Loucy (cell line): ENCODE measurements around the gene MYO18B.

Source experiments
- H2AFZ ChIP-seq: fragments of 200-600 bp; sonication (generic); 2 replicates; pipeline ENCODE4 v1.6.0; 2016; ENCODE audit warnings: antibody characterized with exemption, mild to moderate bottlenecking, low read length, moderate library complexity
- H3F3A ChIP-seq: fragments of 200-600 bp; 2 replicates; pipeline ENCODE4 v1.6.0; 2016; ENCODE audit warnings: antibody characterized with exemption, low read depth, mild to moderate bottlenecking
- H3K27me3 ChIP-seq: fragments of 200-600 bp; sonication (generic); 2 replicates; pipeline ENCODE4 v1.6.1; 2014; ENCODE audit warnings: low read length, mild to moderate bottlenecking; ENCODE audit not compliant: insufficient read depth, poor library complexity, severe bottlenecking
- H3K36me3 ChIP-seq: fragments of 200-600 bp; sonication (generic); 2 replicates; pipeline ENCODE4 v1.6.1; 2016; ENCODE audit warnings: low read length; ENCODE audit not compliant: insufficient read depth
- H3K4me1 ChIP-seq: fragments of 200-600 bp; sonication (generic); 2 replicates; pipeline ENCODE4 v1.5.1; 2014; ENCODE audit warnings: low read length, mild to moderate bottlenecking; ENCODE audit not compliant: insufficient read depth, poor library complexity, severe bottlenecking
- H3K4me2 ChIP-seq: fragments of 200-600 bp; sonication (generic); 2 replicates; pipeline ENCODE4 v1.6.0; 2014; ENCODE audit warnings: antibody characterized with exemption, low read length, low read depth, mild to moderate bottlenecking; ENCODE audit not compliant: poor library complexity, severe bottlenecking
- H3K4me3 ChIP-seq: fragments of 200-600 bp; sonication (generic); 2 replicates; pipeline ENCODE4 v1.5.1; 2014; ENCODE audit warnings: low read length, mild to moderate bottlenecking, mixed read lengths; ENCODE audit not compliant: poor library complexity, severe bottlenecking
- H3K79me2 ChIP-seq: fragments of 200-600 bp; sonication (generic); 2 replicates; pipeline ENCODE4 v1.6.1; 2014; ENCODE audit warnings: low read length; ENCODE audit not compliant: insufficient read depth
- H3K9ac ChIP-seq: fragments of 200-600 bp; sonication (generic); 2 replicates; pipeline ENCODE4 v1.6.0; 2014; ENCODE audit warnings: mild to moderate bottlenecking, low read depth, low read length, moderate library complexity; ENCODE audit not compliant: poor library complexity, severe bottlenecking
- H3K9me2 ChIP-seq: fragments of 200-600 bp; sonication (generic); replicated peaks from 2 replicates; pipeline ENCODE4 v1.6.1; 2016; ENCODE audit warnings: low read depth, low read length, mixed read lengths
- H3K9me3 ChIP-seq: fragments of 200-600 bp; sonication (generic); 2 replicates; pipeline ENCODE4 v1.6.1; 2014; ENCODE audit warnings: mild to moderate bottlenecking, antibody characterized with exemption, low read length, low read depth; ENCODE audit not compliant: insufficient read depth
- H4K20me1 ChIP-seq: fragments of 200-600 bp; sonication (generic); 2 replicates; pipeline ENCODE4 v1.6.0; 2014; ENCODE audit warnings: antibody characterized with exemption, low read length, mild to moderate bottlenecking; ENCODE audit not compliant: insufficient read depth, poor library complexity, severe bottlenecking
- EZH2phosphoT487 ChIP-seq: fragments of 200-600 bp; IDR thresholded peaks from 2 replicates; pipeline ENCODE4 v1.6.1; 2018; ENCODE audit warnings: antibody characterized with exemption, mild to moderate bottlenecking, moderate library complexity, borderline replicate concordance
- TF ChIP-seq, protein P1 (sequence below): fragments of 200-600 bp; sonication (generic); conservative IDR thresholded peaks from 2 replicates; pipeline ENCODE4 v1.5.1; 2014; ENCODE audit warnings: mild to moderate bottlenecking, antibody characterized with exemption, low read length

The MYO18B gene

GRCh38 chr22:26047920-26048319 lies 305.9 kb downstream of the MYO18B start:
- Histone ChIP-seq H3K9me3 (no peaks in the 10 kb centered on the region), H3K4me2 (no peak overlapping the region), H3K4me3 (no peak overlapping the region), H3K9ac (no peak overlapping the region), H3K9me2 (no peaks in the 10 kb centered on the region), H4K20me1 (no peaks in the 10 kb centered on the region), H3K79me2 (no peaks in the 10 kb centered on the region), H3K27me3 (no peaks in the 10 kb centered on the region), H3F3A (no peaks in the 10 kb centered on the region), H3K36me3 (no peaks in the 10 kb centered on the region), H2AFZ (no peak overlapping the region), H3K4me1 (no peaks in the 10 kb centered on the region)
- TF ChIP-seq, protein P1, sequence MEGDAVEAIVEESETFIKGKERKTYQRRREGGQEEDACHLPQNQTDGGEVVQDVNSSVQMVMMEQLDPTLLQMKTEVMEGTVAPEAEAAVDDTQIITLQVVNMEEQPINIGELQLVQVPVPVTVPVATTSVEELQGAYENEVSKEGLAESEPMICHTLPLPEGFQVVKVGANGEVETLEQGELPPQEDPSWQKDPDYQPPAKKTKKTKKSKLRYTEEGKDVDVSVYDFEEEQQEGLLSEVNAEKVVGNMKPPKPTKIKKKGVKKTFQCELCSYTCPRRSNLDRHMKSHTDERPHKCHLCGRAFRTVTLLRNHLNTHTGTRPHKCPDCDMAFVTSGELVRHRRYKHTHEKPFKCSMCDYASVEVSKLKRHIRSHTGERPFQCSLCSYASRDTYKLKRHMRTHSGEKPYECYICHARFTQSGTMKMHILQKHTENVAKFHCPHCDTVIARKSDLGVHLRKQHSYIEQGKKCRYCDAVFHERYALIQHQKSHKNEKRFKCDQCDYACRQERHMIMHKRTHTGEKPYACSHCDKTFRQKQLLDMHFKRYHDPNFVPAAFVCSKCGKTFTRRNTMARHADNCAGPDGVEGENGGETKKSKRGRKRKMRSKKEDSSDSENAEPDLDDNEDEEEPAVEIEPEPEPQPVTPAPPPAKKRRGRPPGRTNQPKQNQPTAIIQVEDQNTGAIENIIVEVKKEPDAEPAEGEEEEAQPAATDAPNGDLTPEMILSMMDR: no peak
- no peak for TF ChIP-seq EZH2phosphoT487

DNA sequence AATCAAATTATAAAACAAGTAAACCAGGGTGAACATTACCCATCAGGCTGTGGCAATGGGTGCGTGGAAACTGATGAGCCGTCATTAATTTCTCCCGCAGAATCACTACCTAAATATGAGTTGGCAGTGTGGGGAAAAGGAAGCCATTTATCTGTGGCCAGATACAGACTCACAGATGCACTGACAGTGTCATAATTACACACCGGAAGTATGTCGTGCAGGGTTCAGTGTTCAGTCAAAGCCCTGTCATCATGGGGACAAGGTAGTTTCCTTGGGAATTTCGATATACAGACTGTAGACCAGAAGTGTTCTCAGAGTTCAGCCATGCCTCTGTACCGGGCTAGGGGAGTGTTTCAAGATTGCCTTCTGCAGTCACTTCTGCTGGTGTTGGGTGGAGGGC lies 308.1 kb downstream of the MYO18B start:
- H2AFZ ChIP-seq: no peak overlapping the region
- H3K79me2 ChIP-seq: no peaks in the 10 kb centered on the region
- TF ChIP-seq, protein P1: no peak
- TF ChIP-seq EZH2phosphoT487: no peak
- H3F3A ChIP-seq: no peaks in the 10 kb centered on the region
- H3K9me3 ChIP-seq: no peaks in the 10 kb centered on the region
- no peaks in the 10 kb centered on the region for H3K36me3 ChIP-seq
- no peak overlapping the region for H3K4me2 ChIP-seq
- no peaks in the 10 kb centered on the region for H3K4me1 ChIP-seq
- H3K27me3 ChIP-seq: no peaks in the 10 kb centered on the region
- no peaks in the 10 kb centered on the region for H3K9me2 ChIP-seq
- H3K4me3 ChIP-seq: no peak overlapping the region
- no peaks in the 10 kb centered on the region for H4K20me1 ChIP-seq
- no peak overlapping the region for H3K9ac ChIP-seq

GRCh38 chr22:26053737-26054316 lies 311.8 kb downstream of the MYO18B start:
- Histone ChIP-seq H3F3A (no peaks in the 10 kb centered on the region), H3K9me2 (no peaks in the 10 kb centered on the region), H3K4me3 (no peak overlapping the region), H3K9ac (no peak overlapping the region), H3K9me3 (no peaks in the 10 kb centered on the region), H3K27me3 (no peaks in the 10 kb centered on the region), H3K79me2 (no peaks in the 10 kb centered on the region), H3K4me1 (no peaks in the 10 kb centered on the region), H3K4me2 (no peak overlapping the region), H4K20me1 (no peaks in the 10 kb centered on the region), H3K36me3 (no peaks in the 10 kb centered on the region), H2AFZ (no peak overlapping the region)
- TF ChIP-seq EZH2phosphoT487: no peak
- TF ChIP-seq, protein P1: no peak
